Measurements from ENCODE around the gene PDE1A.

GRCh38 chr2:182319556-182320505 is 107.0 kb downstream of the PDE1A start:
- TF ChIP-seq, protein P1, sequence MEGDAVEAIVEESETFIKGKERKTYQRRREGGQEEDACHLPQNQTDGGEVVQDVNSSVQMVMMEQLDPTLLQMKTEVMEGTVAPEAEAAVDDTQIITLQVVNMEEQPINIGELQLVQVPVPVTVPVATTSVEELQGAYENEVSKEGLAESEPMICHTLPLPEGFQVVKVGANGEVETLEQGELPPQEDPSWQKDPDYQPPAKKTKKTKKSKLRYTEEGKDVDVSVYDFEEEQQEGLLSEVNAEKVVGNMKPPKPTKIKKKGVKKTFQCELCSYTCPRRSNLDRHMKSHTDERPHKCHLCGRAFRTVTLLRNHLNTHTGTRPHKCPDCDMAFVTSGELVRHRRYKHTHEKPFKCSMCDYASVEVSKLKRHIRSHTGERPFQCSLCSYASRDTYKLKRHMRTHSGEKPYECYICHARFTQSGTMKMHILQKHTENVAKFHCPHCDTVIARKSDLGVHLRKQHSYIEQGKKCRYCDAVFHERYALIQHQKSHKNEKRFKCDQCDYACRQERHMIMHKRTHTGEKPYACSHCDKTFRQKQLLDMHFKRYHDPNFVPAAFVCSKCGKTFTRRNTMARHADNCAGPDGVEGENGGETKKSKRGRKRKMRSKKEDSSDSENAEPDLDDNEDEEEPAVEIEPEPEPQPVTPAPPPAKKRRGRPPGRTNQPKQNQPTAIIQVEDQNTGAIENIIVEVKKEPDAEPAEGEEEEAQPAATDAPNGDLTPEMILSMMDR (IDR thresholded peaks at IDR 0.05), result no peak
- no peak for TF ChIP-seq POLR2A (IDR thresholded peaks at IDR 0.05)
